GM19099 (cell line): ENCODE measurements around the gene EXOC6B.

Experiments used
- POLR2A ChIP-seq: IDR thresholded peaks from 3 replicates; pipeline ENCODE4 v1.6.1; 2011; ENCODE audit warnings: low read depth; ENCODE audit not compliant: insufficient read length; ENCODE audit errors: extremely low read depth

EXOC6B gene

GRCh38 chr2:72191441-72191840 is 634.4 kb downstream of the EXOC6B start:
- no peak for TF ChIP-seq POLR2A

DNA sequence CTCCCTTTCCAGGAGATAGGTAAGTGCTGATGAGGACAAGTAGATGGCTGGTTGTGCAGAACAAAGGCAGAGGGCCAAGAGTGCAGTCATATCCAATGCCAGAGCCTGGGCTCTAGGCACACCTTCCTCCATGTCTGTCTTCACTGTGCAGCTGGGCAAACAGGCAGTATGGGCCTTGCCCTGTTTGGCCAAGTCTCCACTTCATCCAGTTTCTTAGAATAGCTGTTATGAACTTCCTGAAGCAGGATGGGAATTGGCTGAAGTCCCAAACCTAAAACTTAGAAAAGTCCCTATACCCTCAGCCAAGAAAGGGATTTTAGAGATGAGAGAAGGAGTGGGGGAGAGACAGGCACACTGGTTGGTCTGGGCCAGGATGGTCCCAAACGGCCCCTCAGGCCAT is 640.6 kb downstream of the EXOC6B start:
- no peak for TF ChIP-seq POLR2A

DNA sequence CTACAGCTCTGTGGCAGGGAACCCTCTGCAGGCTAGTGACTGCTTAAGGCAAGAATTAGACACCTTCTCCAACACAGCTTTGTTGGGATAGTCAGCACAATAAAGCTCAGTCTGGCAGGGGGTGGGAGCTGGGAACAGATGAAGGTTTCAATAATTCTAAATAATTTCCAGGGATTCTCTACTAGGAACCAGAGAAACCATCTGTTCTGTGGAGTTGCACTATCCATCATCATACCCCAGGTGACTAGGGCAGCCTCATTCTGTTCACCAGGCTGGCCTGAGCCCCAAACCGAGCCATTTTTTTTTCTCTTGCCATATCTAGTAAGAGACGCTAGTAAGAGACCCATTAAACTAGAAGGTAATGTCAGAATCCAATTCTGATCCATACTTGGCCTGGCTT is 642.4 kb downstream of the EXOC6B start:
- no peak for TF ChIP-seq POLR2A

GRCh38 chr2:72183016-72183415 is 642.8 kb downstream of the EXOC6B start:
- no peak for TF ChIP-seq POLR2A

DNA sequence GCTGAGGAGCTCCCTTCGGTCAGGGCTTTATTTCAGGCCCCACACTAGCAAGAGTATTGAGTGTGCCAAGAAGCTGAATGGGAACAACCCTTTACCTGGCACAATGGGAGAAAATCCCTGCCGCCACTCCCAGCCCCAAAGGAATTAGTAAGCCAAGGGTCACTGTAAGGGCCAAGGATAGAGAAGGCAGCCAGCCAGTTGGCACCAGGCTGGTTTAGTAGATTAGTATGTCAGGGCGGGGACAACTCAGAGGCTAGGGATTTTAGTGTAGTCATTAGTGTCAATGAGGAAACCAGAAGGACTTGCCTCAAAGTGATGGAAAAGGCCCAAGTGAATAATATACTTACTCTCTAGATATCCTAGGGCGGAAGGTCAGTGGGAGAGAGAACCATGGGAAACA is 643.3 kb downstream of the EXOC6B start:
- no peak for TF ChIP-seq POLR2A

- no peak for TF ChIP-seq POLR2A
Observed at GRCh38 chr2:72181616-72182015, 644.2 kb downstream of the EXOC6B start.

- no peak for TF ChIP-seq POLR2A
Observed at GRCh38 chr2:72180351-72180750, 645.5 kb downstream of the EXOC6B start.

DNA sequence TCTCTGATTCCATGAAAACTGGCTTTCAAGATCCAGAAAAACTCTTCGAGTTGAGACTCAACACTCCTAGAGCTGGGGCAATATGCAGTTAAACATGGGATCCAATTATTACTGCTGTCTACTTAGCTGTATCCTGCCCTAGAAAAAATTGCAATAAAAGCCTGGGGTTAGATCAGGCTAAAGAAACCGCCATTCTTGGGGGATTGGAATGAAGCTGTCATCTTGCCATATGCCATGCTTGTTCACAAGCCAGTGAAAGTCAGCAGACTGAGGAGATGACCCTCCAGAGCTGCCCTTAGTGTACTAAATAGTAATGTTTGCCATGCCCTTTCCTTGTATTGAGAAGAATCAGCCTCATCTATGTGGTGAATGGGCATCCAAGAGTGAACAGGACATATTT is 647.3 kb downstream of the EXOC6B start:
- TF ChIP-seq POLR2A, result no peak

- no peak for TF ChIP-seq POLR2A
Observed at GRCh38 chr2:72176281-72176680, 649.6 kb downstream of the EXOC6B start.

- TF ChIP-seq POLR2A, result no peak
Observed at GRCh38 chr2:72175636-72176035, 650.2 kb downstream of the EXOC6B start.

GRCh38 chr2:72173640-72174321 is 652.1 kb downstream of the EXOC6B start:
- TF ChIP-seq POLR2A, result no peak

DNA sequence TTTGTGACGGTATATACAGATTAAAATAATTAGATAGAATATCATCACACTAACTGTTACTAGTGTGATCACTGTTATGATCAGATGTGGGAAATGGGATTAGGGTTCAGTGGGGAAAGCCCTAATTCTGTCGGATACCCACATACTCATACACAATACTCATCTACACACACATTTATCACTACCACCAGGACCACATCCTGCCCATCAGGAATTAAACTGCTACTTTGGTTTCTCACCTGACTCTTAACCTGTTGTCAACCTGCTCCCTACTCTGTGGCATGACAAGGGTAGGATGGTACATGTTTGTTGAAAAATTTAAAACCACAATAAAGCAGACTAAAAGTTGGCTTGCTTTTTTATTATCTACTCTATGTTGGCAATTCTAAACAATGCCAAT is 653.4 kb downstream of the EXOC6B start:
- no peak for TF ChIP-seq POLR2A

DNA sequence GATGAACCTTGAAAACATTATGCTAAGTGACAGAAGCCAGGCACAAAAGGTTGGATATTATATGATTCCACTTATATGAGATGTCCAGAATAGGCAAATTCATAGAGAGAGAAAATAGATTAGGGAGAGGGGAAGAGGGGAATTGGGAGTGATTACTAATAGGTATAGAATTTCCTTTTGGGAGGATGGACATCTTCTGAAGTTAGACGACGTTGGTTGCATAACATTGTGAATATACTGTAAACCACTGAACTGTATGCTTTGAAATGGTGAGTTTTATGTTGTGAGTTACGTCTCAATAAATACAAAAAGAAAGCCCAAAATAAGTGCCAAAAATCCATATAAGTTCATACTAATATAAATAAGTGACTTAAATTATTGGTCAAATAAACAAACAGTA is 659.6 kb downstream of the EXOC6B start:
- no peak for TF ChIP-seq POLR2A

DNA sequence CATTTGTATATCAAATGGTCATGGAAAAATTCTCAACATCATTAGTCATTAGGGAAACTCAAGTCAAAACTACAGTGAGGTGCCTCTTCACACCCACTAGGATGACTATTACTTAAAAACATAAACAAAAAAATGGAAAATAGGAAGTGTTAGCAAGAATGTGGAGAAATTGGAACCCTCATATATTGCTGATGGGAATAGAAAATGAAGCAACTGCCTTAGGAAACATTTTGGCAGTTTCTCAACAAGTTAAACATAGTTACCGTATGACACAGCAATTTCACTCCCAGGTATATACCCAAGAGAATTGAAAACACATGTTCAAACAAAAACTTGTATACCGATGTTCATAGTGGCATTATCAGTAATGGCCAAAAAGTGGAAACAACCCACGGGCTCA is 660.0 kb downstream of the EXOC6B start:
- no peak for TF ChIP-seq POLR2A

DNA sequence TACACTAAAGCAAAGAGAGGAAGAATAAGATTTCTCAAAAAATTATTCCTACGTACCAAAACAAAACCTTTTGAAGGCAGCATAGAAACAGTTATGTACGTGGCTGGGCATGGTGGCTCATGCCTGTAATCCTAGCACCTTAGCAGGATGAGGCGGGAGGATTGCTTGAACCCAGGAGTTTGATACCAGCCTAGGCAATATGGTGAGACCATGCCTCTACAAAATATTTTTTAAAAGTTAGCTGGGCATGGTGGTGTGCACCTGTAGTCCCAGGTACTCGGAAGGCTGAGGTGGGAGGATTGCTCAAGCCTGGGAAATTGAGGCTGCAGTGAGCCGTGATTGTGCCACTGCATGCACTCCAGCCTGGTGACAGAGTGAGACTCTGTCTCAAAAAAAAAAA is 663.3 kb downstream of the EXOC6B start:
- no peak for TF ChIP-seq POLR2A

GRCh38 chr2:72159211-72159993 is 666.4 kb downstream of the EXOC6B start:
- TF ChIP-seq POLR2A, result no peak
